ENCODE measurements around the gene SKAP2.

- TF ChIP-seq, protein P1, sequence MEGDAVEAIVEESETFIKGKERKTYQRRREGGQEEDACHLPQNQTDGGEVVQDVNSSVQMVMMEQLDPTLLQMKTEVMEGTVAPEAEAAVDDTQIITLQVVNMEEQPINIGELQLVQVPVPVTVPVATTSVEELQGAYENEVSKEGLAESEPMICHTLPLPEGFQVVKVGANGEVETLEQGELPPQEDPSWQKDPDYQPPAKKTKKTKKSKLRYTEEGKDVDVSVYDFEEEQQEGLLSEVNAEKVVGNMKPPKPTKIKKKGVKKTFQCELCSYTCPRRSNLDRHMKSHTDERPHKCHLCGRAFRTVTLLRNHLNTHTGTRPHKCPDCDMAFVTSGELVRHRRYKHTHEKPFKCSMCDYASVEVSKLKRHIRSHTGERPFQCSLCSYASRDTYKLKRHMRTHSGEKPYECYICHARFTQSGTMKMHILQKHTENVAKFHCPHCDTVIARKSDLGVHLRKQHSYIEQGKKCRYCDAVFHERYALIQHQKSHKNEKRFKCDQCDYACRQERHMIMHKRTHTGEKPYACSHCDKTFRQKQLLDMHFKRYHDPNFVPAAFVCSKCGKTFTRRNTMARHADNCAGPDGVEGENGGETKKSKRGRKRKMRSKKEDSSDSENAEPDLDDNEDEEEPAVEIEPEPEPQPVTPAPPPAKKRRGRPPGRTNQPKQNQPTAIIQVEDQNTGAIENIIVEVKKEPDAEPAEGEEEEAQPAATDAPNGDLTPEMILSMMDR (conservative IDR thresholded peaks at IDR 0.05 in 1 of 2, IDR thresholded peaks at IDR 0.05 in 1 of 2; ENCODE audit: low read depth in 1 of 2, low read length in 2 of 2) = no peak
- no peak for TF ChIP-seq EZH2 (IDR thresholded peaks at IDR 0.05; ENCODE audit: low read length, missing control alignments)
These were observed 217.9 kb downstream of the SKAP2 start for GRCh38 chr7:26646336-26647048.

All from fibroblast of lung (primary cell).